SK-N-SH (cell line): Measurements from ENCODE around the gene VDAC1. TPM values are rescaled to one million over a fixed set of nuclear protein-coding genes. Genes with fewer than 3 reads are reported as not detected.

ENCODE experiments used
- CTCF ChIA-PET: fragments of 300-600, 350-600 bp; formaldehyde crosslinking; extraction: SDS; loops from one replicate; lab custom pipeline; 2021; lab: Yijun Ruan, JAX
- POLR2A ChIA-PET: fragments of 350-600 bp; sonication (Branson Sonifier 250); formaldehyde crosslinking; extraction: SDS; loops from one replicate; lab custom pipeline; 2020; ENCODE audit warnings: antibody characterized with exemption, inconsistent platforms; lab: Yijun Ruan, JAX
- DNase-seq: peaks from one replicate; pipeline ENCODE4 v3.0.0; 2012
- H2AFZ ChIP-seq: fragments of 200-600 bp; sonication (generic); 2 replicates; pipeline ENCODE4 v1.8.1; 2016; ENCODE audit warnings: antibody characterized with exemption, mild to moderate bottlenecking, low read depth
- H3F3A ChIP-seq: fragments of 200-600 bp; sonication (generic); replicated peaks from 2 replicates; pipeline ENCODE3; 2016; ENCODE audit warnings: antibody characterized with exemption, mild to moderate bottlenecking; ENCODE audit not compliant: insufficient read depth
- H3K27ac ChIP-seq, 2 experiments: fragments of 200-500 bp in 1 of 2; fragments of 200-600 bp in 1 of 2; sonication (Bioruptor generic) in 1 of 2; sonication (generic), shearing (Covaris generic) in 1 of 2; 2 replicates each; pipeline versions ENCODE4 v1.5.1 to v1.6.1; 2014 to 2016; ENCODE audit warnings: low read depth in 2 of 2, inconsistent platforms in 1 of 2, low read length in 1 of 2, mild to moderate bottlenecking in 1 of 2, mixed read lengths in 1 of 2
- H3K27me3 ChIP-seq: fragments of 200-600 bp; sonication (generic), shearing (Covaris generic); 2 replicates; pipeline ENCODE4 v1.6.1; 2016; ENCODE audit warnings: mixed run types; ENCODE audit not compliant: insufficient read depth
- H3K36me3 ChIP-seq, 2 experiments: fragments of 200-500 bp in 1 of 2; fragments of 200-600 bp in 1 of 2; sonication (Bioruptor generic) in 1 of 2; sonication (generic) in 1 of 2; replicated peaks in 1 of 2; 2 replicates each; pipeline versions ENCODE3 to v1.5.1; 2014 to 2016; ENCODE audit warnings: low read length in 1 of 2, mild to moderate bottlenecking in 1 of 2; ENCODE audit not compliant: insufficient read depth in 2 of 2, control insufficient read depth in 1 of 2
- H3K4me1 ChIP-seq, 2 experiments: fragments of 200-500 bp in 1 of 2; fragments of 200-600 bp in 1 of 2; sonication (Bioruptor generic) in 1 of 2; sonication (generic), shearing (Covaris generic) in 1 of 2; 2 replicates each; pipeline versions ENCODE4 v1.5.1 to v1.6.1; 2014 to 2016; ENCODE audit warnings: low read depth in 1 of 2, low read length in 1 of 2, mixed run types in 1 of 2; ENCODE audit not compliant: insufficient read depth in 2 of 2, control insufficient read depth in 1 of 2
- H3K4me2 ChIP-seq: fragments of 200-600 bp; sonication (generic), shearing (Covaris generic); 2 replicates; pipeline ENCODE4 v1.6.1; 2017; ENCODE audit warnings: mixed run types
- H3K4me3 ChIP-seq, 2 experiments: fragments of 200-500 bp in 1 of 2; fragments of 200-600 bp in 1 of 2; sonication (Bioruptor generic) in 1 of 2; sonication (generic), shearing (Covaris generic) in 1 of 2; 2 replicates each; pipeline versions ENCODE4 v1.5.1 to v1.8.1; 2014 to 2016; ENCODE audit warnings: low read depth in 2 of 2, inconsistent platforms in 1 of 2, low read length in 1 of 2, mild to moderate bottlenecking in 1 of 2, mixed read lengths in 1 of 2, moderate library complexity in 1 of 2
- H3K79me2 ChIP-seq: fragments of 200-600 bp; sonication (generic); 2 replicates; pipeline ENCODE4 v1.8.1; 2017; ENCODE audit warnings: mild to moderate bottlenecking; ENCODE audit not compliant: insufficient read depth
- H3K9ac ChIP-seq: fragments of 200-600 bp; sonication (generic); 2 replicates; pipeline ENCODE4 v1.6.1; 2017; ENCODE audit warnings: mixed run types
- H3K9me2 ChIP-seq: fragments of 200-600 bp; sonication (generic); 2 replicates; pipeline ENCODE4 v1.6.1; 2017; ENCODE audit warnings: mixed run types
- H3K9me3 ChIP-seq: fragments of 200-600 bp; sonication (generic); 2 replicates; pipeline ENCODE4 v1.6.1; 2017; ENCODE audit warnings: mixed run types, mild to moderate bottlenecking, moderate library complexity
- H4K20me1 ChIP-seq: fragments of 200-600 bp; sonication (generic); 2 replicates; pipeline ENCODE4 v1.6.1; 2017; ENCODE audit warnings: mild to moderate bottlenecking, mixed run types; ENCODE audit not compliant: insufficient read depth
- ELF1 ChIP-seq: IDR thresholded peaks from 2 replicates; pipeline ENCODE4 v1.4.0; 2012
- EZH2phosphoT487 ChIP-seq: fragments of 200-600 bp; sonication (generic); IDR thresholded peaks from 2 replicates; pipeline ENCODE4 v1.6.1; 2017; ENCODE audit warnings: low read depth, mixed run types, mild to moderate bottlenecking, antibody characterized with exemption, moderate library complexity, borderline replicate concordance
- FOSL2 ChIP-seq: IDR thresholded peaks from 2 replicates; pipeline ENCODE4 v1.4.0; 2012; ENCODE audit warnings: low read depth, mild to moderate bottlenecking, moderate library complexity, borderline replicate concordance
- FOXJ3 ChIP-seq: sonication (generic); formaldehyde crosslinking; IDR thresholded peaks from 2 replicates; pipeline ENCODE4 v1.5.1; 2020; ENCODE audit warnings: mild to moderate bottlenecking, missing genetic modification reagents
- MXI1 ChIP-seq: IDR thresholded peaks from 2 replicates; pipeline ENCODE4 v1.6.1; 2012; ENCODE audit warnings: mild to moderate bottlenecking, low read depth, low read length, improper control_type of control experiment
- PBX3 ChIP-seq: IDR thresholded peaks from 2 replicates; pipeline ENCODE4; 2012
- POLR2AphosphoS5 ChIP-seq: IDR thresholded peaks from 2 replicates; pipeline ENCODE4 v1.6.1; 2012; ENCODE audit warnings: low read depth, low read length
- RCOR1 ChIP-seq: fragments of 150-350 bp; IDR thresholded peaks from 2 replicates; pipeline ENCODE4 v1.6.1; 2017; ENCODE audit warnings: antibody characterized with exemption, low read length
- REST ChIP-seq: IDR thresholded peaks from 2 replicates; pipeline ENCODE4 v1.6.1; 2012; ENCODE audit warnings: mild to moderate bottlenecking, low read depth, low read length, moderate library complexity
- RXRA ChIP-seq: IDR thresholded peaks from 2 replicates; pipeline ENCODE4 v1.4.0; 2012; ENCODE audit warnings: low read depth, mild to moderate bottlenecking, borderline replicate concordance
- SMC3 ChIP-seq: IDR thresholded peaks from 2 replicates; pipeline ENCODE4 v1.6.1; 2012; ENCODE audit warnings: low read depth, low read length, improper control_type of control experiment
- TAF1 ChIP-seq: IDR thresholded peaks from 2 replicates; pipeline ENCODE4 v1.6.1; 2012; ENCODE audit warnings: low read depth, mild to moderate bottlenecking, low read length, moderate library complexity, borderline replicate concordance
- TCF12 ChIP-seq: IDR thresholded peaks from 2 replicates; pipeline ENCODE4 v1.4.0; 2012
- TEAD4 ChIP-seq: IDR thresholded peaks from 2 replicates; pipeline ENCODE4 v1.4.0; 2012; ENCODE audit warnings: mild to moderate bottlenecking, borderline replicate concordance; ENCODE audit not compliant: insufficient read depth
- YY1 ChIP-seq: IDR thresholded peaks from 2 replicates; pipeline ENCODE4 v1.4.0; 2012; ENCODE audit warnings: low read depth, mild to moderate bottlenecking
- WGBS: methylation state at CpG from one replicate; pipeline ENCODE4 v1.1.6; 2017; ENCODE audit warnings: low lambda C conversion rate; 5-methylcytosine and 5-hydroxymethylcytosine counted together
- polyA plus RNA-seq, 3 experiments: library from polyadenylated mRNA; depleted of rRNA; stranded (reverse); fragments of >200 nt; gene quantifications; 2 replicates each; pipeline ENCODE4 v1.2.3, GENCODE V29; 2012
- TF ChIP-seq, protein P1 (sequence below): IDR thresholded peaks from 2 replicates; pipeline ENCODE4 v1.4.0; 2012; ENCODE audit warnings: low read depth, borderline replicate concordance
- TF ChIP-seq, protein P2 (sequence below): fragments of 150-350 bp; IDR thresholded peaks from 2 replicates; pipeline ENCODE4 v1.6.1; 2017; ENCODE audit warnings: antibody characterized with exemption, low read length, low read depth, borderline replicate concordance

The VDAC1 gene
- polyA plus RNA-seq, 1 of the 3 experiments (the other 2 are of a cell fraction): 166 TPM

DNA sequence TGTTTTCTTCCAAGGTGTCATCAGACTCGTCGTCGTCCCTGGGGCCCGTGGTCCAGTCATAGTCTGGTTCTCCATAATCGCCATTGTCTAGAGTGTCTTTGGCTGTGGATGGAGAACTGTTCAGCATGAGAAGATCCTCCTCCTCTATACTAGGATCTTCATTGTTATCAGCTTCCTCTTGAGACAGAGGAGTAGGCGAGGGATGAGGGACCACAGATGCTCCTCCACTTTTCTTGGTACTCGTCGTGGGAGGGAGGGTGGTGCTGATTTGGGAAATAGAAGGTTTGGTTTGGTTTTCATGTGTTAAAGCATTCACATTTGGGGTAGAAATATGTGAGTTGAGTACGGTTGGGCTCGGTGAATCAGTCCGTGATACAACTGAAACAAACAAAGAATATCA lies 45.1 kb downstream of the VDAC1 start:
- no peak overlapping the region for H3K4me2 ChIP-seq
- no peak for DNase-seq
- no peak overlapping the region for H3K4me3 ChIP-seq
- ChIA-PET POLR2A (no interaction called here), CTCF (no interaction called here)
- TF ChIP-seq TEAD4: no peak
- no peak for TF ChIP-seq FOSL2
- no peak for TF ChIP-seq TAF1
- TF ChIP-seq, protein P1, sequence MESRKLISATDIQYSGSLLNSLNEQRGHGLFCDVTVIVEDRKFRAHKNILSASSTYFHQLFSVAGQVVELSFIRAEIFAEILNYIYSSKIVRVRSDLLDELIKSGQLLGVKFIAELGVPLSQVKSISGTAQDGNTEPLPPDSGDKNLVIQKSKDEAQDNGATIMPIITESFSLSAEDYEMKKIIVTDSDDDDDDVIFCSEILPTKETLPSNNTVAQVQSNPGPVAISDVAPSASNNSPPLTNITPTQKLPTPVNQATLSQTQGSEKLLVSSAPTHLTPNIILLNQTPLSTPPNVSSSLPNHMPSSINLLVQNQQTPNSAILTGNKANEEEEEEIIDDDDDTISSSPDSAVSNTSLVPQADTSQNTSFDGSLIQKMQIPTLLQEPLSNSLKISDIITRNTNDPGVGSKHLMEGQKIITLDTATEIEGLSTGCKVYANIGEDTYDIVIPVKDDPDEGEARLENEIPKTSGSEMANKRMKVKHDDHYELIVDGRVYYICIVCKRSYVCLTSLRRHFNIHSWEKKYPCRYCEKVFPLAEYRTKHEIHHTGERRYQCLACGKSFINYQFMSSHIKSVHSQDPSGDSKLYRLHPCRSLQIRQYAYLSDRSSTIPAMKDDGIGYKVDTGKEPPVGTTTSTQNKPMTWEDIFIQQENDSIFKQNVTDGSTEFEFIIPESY: no peak
- no peak for TF ChIP-seq EZH2phosphoT487
- TF ChIP-seq YY1: no peak
- TF ChIP-seq REST: no peak
- no peak for TF ChIP-seq TCF12
- TF ChIP-seq ELF1: no peak
- no peak for TF ChIP-seq RXRA
- no peak for TF ChIP-seq SMC3
- no peak for TF ChIP-seq RCOR1
- no peak for TF ChIP-seq FOXJ3 (CRISPR knock-in tag)
- TF ChIP-seq POLR2AphosphoS5: no peak
- TF ChIP-seq PBX3: no peak
- TF ChIP-seq, protein P2, sequence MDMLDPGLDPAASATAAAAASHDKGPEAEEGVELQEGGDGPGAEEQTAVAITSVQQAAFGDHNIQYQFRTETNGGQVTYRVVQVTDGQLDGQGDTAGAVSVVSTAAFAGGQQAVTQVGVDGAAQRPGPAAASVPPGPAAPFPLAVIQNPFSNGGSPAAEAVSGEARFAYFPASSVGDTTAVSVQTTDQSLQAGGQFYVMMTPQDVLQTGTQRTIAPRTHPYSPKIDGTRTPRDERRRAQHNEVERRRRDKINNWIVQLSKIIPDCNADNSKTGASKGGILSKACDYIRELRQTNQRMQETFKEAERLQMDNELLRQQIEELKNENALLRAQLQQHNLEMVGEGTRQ: no peak
- no peak for TF ChIP-seq MXI1
- H3K9me3 ChIP-seq: peaks cover 3% of the 10 kb centered on the region; the same call in 1 of the 2 replicates
- no peaks in the 10 kb centered on the region for H3K27me3 ChIP-seq
- no peaks in the 10 kb centered on the region for H3K9me2 ChIP-seq
- H3K79me2 ChIP-seq: peaks cover 61% of the 10 kb centered on the region
- peaks cover 0 to 14% of the 10 kb centered on the region in 2 experiments; a peak in 1 of 4 replicates for H3K4me1 ChIP-seq
- WGBS: over 99% methylated on average over 11 of the region's 11 CpGs
- peaks cover 39 to 52% of the 10 kb centered on the region in 2 experiments for H3K36me3 ChIP-seq
- H3F3A ChIP-seq: peaks cover 26% of the 10 kb centered on the region
- no peak overlapping the region for H3K9ac ChIP-seq
- H3K27ac ChIP-seq: no peak overlapping the region
- peaks cover 11% of the 10 kb centered on the region for H4K20me1 ChIP-seq
- no peak overlapping the region for H2AFZ ChIP-seq
